ENCODE measurements around the gene LPP. TPM values are rescaled to one million over a fixed set of nuclear protein-coding genes. Genes with fewer than 3 reads are reported as not detected.

The LPP gene
- total RNA-seq, 3 donors from 2014 or later (not counting 1 experiment from before 2014, with no cell fraction given): 137 to 163 (median 149) TPM

DNA sequence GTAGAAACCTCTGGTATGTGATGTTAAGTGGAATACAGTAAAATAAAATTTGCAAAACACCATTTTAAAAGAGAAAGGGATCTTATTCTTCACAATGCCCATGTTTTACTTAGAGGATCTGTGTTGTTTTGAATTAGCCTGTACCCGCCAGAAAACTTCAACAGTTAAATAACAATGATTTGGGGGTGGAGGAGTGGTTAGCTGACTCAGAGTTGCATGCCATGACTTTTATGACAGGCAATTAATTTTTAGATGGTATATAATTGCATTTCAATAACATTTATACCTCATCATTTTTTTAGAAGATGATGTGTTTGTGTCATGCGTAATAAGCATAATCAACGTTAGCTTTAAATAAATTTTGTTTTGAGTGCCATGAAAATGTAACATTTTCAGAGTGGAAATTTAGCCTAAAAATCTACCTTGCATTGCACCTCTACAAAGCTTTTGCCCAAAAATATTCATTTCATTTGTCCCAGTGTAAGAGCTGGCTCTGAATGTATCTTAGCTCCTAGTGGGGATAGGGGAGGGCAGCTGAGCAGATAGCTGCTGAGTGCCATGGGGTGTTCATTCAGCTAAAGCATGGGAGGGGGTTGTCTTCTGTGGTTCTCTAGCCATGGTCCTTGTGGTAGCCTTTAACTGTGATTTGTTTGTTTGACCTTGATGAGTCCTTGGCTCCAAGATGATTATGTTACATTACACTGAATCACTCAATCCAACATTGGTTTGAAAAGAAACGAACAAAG, 379.8 kb downstream of the LPP start:
- Histone ChIP-seq H3K27me3 (ENCODE audit: control insufficient read depth, insufficient read depth, low read length) (no peaks in the 10 kb centered on the region), H3K4me1 (ENCODE audit: control insufficient read depth, insufficient read depth, low read length) (no peaks in the 10 kb centered on the region), H3K27ac (ENCODE audit: low read length) (no peak overlapping the region), H3K36me3 (ENCODE audit: control insufficient read depth, insufficient read depth, low read length) (no peaks in the 10 kb centered on the region), H3K9me3 (ENCODE audit: control insufficient read depth, insufficient read depth, low read length) (no peaks in the 10 kb centered on the region), H3K4me3 (ENCODE audit: low read length) (no peak overlapping the region)
- TF ChIP-seq, protein P1, sequence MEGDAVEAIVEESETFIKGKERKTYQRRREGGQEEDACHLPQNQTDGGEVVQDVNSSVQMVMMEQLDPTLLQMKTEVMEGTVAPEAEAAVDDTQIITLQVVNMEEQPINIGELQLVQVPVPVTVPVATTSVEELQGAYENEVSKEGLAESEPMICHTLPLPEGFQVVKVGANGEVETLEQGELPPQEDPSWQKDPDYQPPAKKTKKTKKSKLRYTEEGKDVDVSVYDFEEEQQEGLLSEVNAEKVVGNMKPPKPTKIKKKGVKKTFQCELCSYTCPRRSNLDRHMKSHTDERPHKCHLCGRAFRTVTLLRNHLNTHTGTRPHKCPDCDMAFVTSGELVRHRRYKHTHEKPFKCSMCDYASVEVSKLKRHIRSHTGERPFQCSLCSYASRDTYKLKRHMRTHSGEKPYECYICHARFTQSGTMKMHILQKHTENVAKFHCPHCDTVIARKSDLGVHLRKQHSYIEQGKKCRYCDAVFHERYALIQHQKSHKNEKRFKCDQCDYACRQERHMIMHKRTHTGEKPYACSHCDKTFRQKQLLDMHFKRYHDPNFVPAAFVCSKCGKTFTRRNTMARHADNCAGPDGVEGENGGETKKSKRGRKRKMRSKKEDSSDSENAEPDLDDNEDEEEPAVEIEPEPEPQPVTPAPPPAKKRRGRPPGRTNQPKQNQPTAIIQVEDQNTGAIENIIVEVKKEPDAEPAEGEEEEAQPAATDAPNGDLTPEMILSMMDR (IDR thresholded peaks at IDR 0.05): no peak
- no peak overlapping the region for H3K4me3 Mint-ChIP-seq
- peaks cover 34 to 51% of the 10 kb centered on the region in 2 donors for H3K4me1 Mint-ChIP-seq
- H3K36me3 Mint-ChIP-seq: no peaks in the 10 kb centered on the region
- H3K27ac Mint-ChIP-seq: peak overlapping the region in 1 of 2 donors; percentile 36
- 100% methylated on average over 1 of the region's 4 CpGs for WGBS (ENCODE audit: insufficient coverage)
- H3K9me3 Mint-ChIP-seq: no peaks in the 10 kb centered on the region
- intact Hi-C loops (cut with micrococcal nuclease): no loop called here
- ATAC-seq (no peak), DNase-seq (no peak)
- H3K27me3 Mint-ChIP-seq (ENCODE audit: low read depth in 2 of 2): no peaks in the 10 kb centered on the region

DNA sequence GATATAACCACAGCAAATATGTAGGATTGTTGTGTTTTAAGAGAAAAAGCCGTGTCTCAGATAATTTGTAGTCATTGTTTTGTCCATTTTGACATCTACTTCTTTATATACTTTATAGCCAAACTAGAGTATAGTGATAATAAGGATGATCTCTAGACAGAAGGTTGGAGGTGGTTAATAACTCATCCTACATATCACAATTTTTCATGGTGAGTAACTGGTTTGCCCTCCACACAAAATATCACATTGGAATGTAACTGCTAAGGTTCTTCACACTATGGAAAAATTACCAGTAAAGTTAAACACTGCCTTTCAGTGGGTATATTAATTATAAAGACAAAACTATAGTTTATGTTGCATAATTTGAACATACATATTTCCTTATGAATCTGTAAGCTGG, 380.7 kb downstream of the LPP start:
- H3K4me1 Mint-ChIP-seq: peaks cover 42 to 58% of the 10 kb centered on the region in 2 donors
- DNase-seq (no peak), ATAC-seq (no peak)
- no peaks in the 10 kb centered on the region for H3K36me3 Mint-ChIP-seq
- intact Hi-C loops (cut with micrococcal nuclease): no loop called here
- Histone ChIP-seq H3K9me3 (ENCODE audit: control insufficient read depth, insufficient read depth, low read length) (no peaks in the 10 kb centered on the region), H3K4me3 (ENCODE audit: low read length) (no peak overlapping the region), H3K4me1 (ENCODE audit: control insufficient read depth, insufficient read depth, low read length) (no peaks in the 10 kb centered on the region), H3K27me3 (ENCODE audit: control insufficient read depth, insufficient read depth, low read length) (no peaks in the 10 kb centered on the region), H3K27ac (ENCODE audit: low read length) (no peak overlapping the region), H3K36me3 (ENCODE audit: control insufficient read depth, insufficient read depth, low read length) (no peaks in the 10 kb centered on the region)
- TF ChIP-seq, protein P1 (IDR thresholded peaks at IDR 0.05): no peak
- no peaks in the 10 kb centered on the region for H3K27me3 Mint-ChIP-seq (ENCODE audit: low read depth in 2 of 2)
- no CpG with 5 or more reads among the region's 1 CpG for WGBS (ENCODE audit: insufficient coverage)
- no peak overlapping the region for H3K27ac Mint-ChIP-seq
- H3K9me3 Mint-ChIP-seq: no peaks in the 10 kb centered on the region
- H3K4me3 Mint-ChIP-seq: no peak overlapping the region

- no peak for ATAC-seq
- no peak overlapping the region for H3K4me3 Mint-ChIP-seq
- no peaks in the 10 kb centered on the region for H3K36me3 Mint-ChIP-seq
- no peak overlapping the region for H3K27ac Mint-ChIP-seq
- no peak overlapping the region for H3K27ac ChIP-seq (ENCODE audit: low read length)
- H3K9me3 ChIP-seq (ENCODE audit: control insufficient read depth, insufficient read depth, low read length): no peaks in the 10 kb centered on the region
- WGBS (ENCODE audit: insufficient coverage): 96% methylated on average over 2 of the region's 3 CpGs
- DNase-seq: no peak
- H3K4me3 ChIP-seq (ENCODE audit: low read length): no peak overlapping the region
- no peaks in the 10 kb centered on the region for H3K27me3 Mint-ChIP-seq (ENCODE audit: low read depth in 2 of 2)
- intact Hi-C loops (cut with micrococcal nuclease): no loop called here
- H3K27me3 ChIP-seq (ENCODE audit: control insufficient read depth, insufficient read depth, low read length): no peaks in the 10 kb centered on the region
- H3K4me1 Mint-ChIP-seq: peaks cover 60 to 66% of the 10 kb centered on the region in 2 donors
- TF ChIP-seq, protein P1 (IDR thresholded peaks at IDR 0.05): no peak
- no peaks in the 10 kb centered on the region for H3K4me1 ChIP-seq (ENCODE audit: control insufficient read depth, insufficient read depth, low read length)
- H3K36me3 ChIP-seq (ENCODE audit: control insufficient read depth, insufficient read depth, low read length): no peaks in the 10 kb centered on the region
- no peaks in the 10 kb centered on the region for H3K9me3 Mint-ChIP-seq
Observed at GRCh38 chr3:188537606-188538005, 383.6 kb downstream of the LPP start.

DNA sequence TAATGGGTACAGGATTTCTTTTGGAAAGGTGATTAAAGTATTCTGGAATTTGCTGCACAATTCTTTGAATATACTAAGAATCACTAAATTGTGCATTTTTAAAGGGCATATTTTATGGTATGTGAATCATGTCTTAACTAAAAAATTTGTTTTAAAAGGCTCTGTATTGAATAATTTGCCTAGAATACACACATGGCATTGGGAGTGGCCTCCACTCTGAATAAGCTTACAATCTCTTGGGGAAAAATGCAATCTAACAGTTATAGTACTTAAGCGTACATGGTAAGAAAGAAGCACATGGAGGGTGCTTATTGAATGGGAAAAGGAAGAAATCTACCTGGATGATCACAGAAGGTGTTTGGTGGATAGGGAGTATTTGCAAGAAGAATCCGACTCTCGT, 385.1 kb downstream of the LPP start:
- WGBS (ENCODE audit: insufficient coverage): 100% methylated on average over 3 of the region's 3 CpGs
- intact Hi-C loops (cut with micrococcal nuclease): no loop called here
- Histone ChIP-seq H3K27ac (ENCODE audit: low read length) (no peak overlapping the region), H3K4me3 (ENCODE audit: low read length) (no peak overlapping the region), H3K36me3 (ENCODE audit: control insufficient read depth, insufficient read depth, low read length) (no peaks in the 10 kb centered on the region), H3K9me3 (ENCODE audit: control insufficient read depth, insufficient read depth, low read length) (no peaks in the 10 kb centered on the region), H3K27me3 (ENCODE audit: control insufficient read depth, insufficient read depth, low read length) (no peaks in the 10 kb centered on the region), H3K4me1 (ENCODE audit: control insufficient read depth, insufficient read depth, low read length) (no peaks in the 10 kb centered on the region)
- no peak for DNase-seq
- Mint-ChIP-seq H3K27ac (no peak overlapping the region), H3K27me3 (ENCODE audit: low read depth in 2 of 2) (no peaks in the 10 kb centered on the region), H3K4me1 (peaks cover 62 to 64% of the 10 kb centered on the region in 2 donors), H3K4me3 (no peak overlapping the region), H3K36me3 (no peaks in the 10 kb centered on the region), H3K9me3 (no peaks in the 10 kb centered on the region)
- TF ChIP-seq, protein P1 (IDR thresholded peaks at IDR 0.05): no peak
- ATAC-seq: no peak
